Measurements from ENCODE around the gene FOXG1.

- TF ChIP-seq CTCF (IDR thresholded peaks at IDR 0.05) (no peak), HOXA7 (CRISPR knock-in tag; IDR thresholded peaks at IDR 0.05) (no peak), ZSCAN20 (CRISPR knock-in tag; IDR thresholded peaks at IDR 0.05) (no peak), USF2 (IDR thresholded peaks at IDR 0.05) (no peak), EHF (CRISPR knock-in tag; IDR thresholded peaks at IDR 0.05) (no peak), HDAC2 (IDR thresholded peaks at IDR 0.05) (no peak), PBX3 (IDR thresholded peaks at IDR 0.05) (no peak), POLR2A (IDR thresholded peaks at IDR 0.05; ENCODE audit: low read length) (no peak), CEBPB (IDR thresholded peaks at IDR 0.05) (no peak), EP300 (IDR thresholded peaks at IDR 0.05) (no peak), FOSL2 (IDR thresholded peaks at IDR 0.05) (no peak), FOSL2 (CRISPR knock-in tag; IDR thresholded peaks at IDR 0.05) (no peak)
Measured at GRCh38 chr14:28758253-28758884, 8.2 kb upstream of the FOXG1 start.
